HEK293 (cell line): Measurements from ENCODE around the gene CEACAM19.
A peak's percentile ranks its signal among the peaks of the same experiment; 100 is the strongest.

ENCODE experiments used
- CTCF ChIA-PET: fragments of 350-600 bp; formaldehyde crosslinking; extraction: SDS; loops from one replicate; lab custom pipeline; 2021; ENCODE audit warnings: antibody characterized with exemption; lab: Yijun Ruan, JAX
- POLR2A ChIA-PET: fragments of 300-600 bp; formaldehyde crosslinking; extraction: SDS; loops from one replicate; lab custom pipeline; 2020; ENCODE audit warnings: antibody characterized with exemption, inconsistent platforms; lab: Yijun Ruan, JAX
- H3K27ac ChIP-seq: fragments of 200-500 bp; sonication (Bioruptor generic); 2 replicates; pipeline ENCODE4 v1.5.1; 2014; ENCODE audit warnings: low read depth, low read length, control low read depth, inconsistent platforms; ENCODE audit errors: extremely low read depth
- H3K36me3 ChIP-seq, 2 experiments: fragments of 200-500 bp in 1 of 2; sonication (Bioruptor generic) in 1 of 2; 1 replicate in 1 of 2; 2 replicates in 1 of 2; pipeline ENCODE4 v1.5.1; 2014 to 2017; ENCODE audit warnings: inconsistent platforms in 2 of 2, low read length in 2 of 2; ENCODE audit not compliant: control insufficient read depth in 2 of 2, insufficient read depth in 1 of 2
- H3K4me1 ChIP-seq: fragments of 200-500 bp; sonication (Bioruptor generic); 2 replicates; pipeline ENCODE4 v1.5.1; 2014; ENCODE audit warnings: mild to moderate bottlenecking, low read length, inconsistent platforms; ENCODE audit not compliant: control insufficient read depth, insufficient read depth
- H3K4me3 ChIP-seq: 2 replicates; pipeline ENCODE4 v1.5.1; 2011; ENCODE audit warnings: low read depth, mild to moderate bottlenecking, control low read depth, low read length, moderate library complexity
- H3K9me3 ChIP-seq: fragments of 200-500 bp; sonication (Bioruptor generic); 2 replicates; pipeline ENCODE4 v1.5.1; 2014; ENCODE audit warnings: low read depth, low read length, inconsistent platforms; ENCODE audit not compliant: control insufficient read depth, insufficient read depth
- EGR2 ChIP-seq: fragments of 450-650 bp; formaldehyde crosslinking; IDR thresholded peaks from 2 replicates; pipeline ENCODE4 v1.5.1; 2016; ENCODE audit warnings: low read depth, missing biosample characterization, missing genetic modification characterization
- GFI1B ChIP-seq: fragments of 450-650 bp; formaldehyde crosslinking; IDR thresholded peaks from 2 replicates; pipeline ENCODE4 v1.5.1; 2016; ENCODE audit warnings: missing biosample characterization, missing genetic modification characterization
- RBAK ChIP-seq: fragments of 450-650 bp; formaldehyde crosslinking; IDR thresholded peaks from 2 replicates; pipeline ENCODE4 v1.5.1; 2016; ENCODE audit warnings: missing biosample characterization, missing genetic modification characterization
- SETDB1 ChIP-seq: IDR thresholded peaks from one replicate; pipeline ENCODE4 v1.6.1; 2017; ENCODE audit warnings: mild to moderate bottlenecking, low read length, moderate library complexity, mixed read lengths; ENCODE audit not compliant: insufficient read length
- SP7 ChIP-seq: fragments of 450-650 bp; formaldehyde crosslinking; IDR thresholded peaks from 2 replicates; pipeline ENCODE4 v1.5.1; 2016; ENCODE audit warnings: missing biosample characterization, missing genetic modification characterization
- ZNF174 ChIP-seq: fragments of 450-650 bp; formaldehyde crosslinking; IDR thresholded peaks from 2 replicates; pipeline ENCODE4 v1.5.0; 2017; ENCODE audit warnings: missing biosample characterization, mild to moderate bottlenecking, missing genetic modification characterization
- ZNF366 ChIP-seq: fragments of 450-650 bp; formaldehyde crosslinking; conservative IDR thresholded peaks from 2 replicates; pipeline ENCODE4 v1.5.1; 2016; ENCODE audit warnings: missing biosample characterization, missing genetic modification characterization
- ZNF664 ChIP-seq: fragments of 450-650 bp; formaldehyde crosslinking; IDR thresholded peaks from 2 replicates; pipeline ENCODE4 v1.5.1; 2016; ENCODE audit warnings: missing biosample characterization, missing genetic modification characterization
- ZNF768 ChIP-seq: fragments of 450-650 bp; formaldehyde crosslinking; IDR thresholded peaks from 2 replicates; pipeline ENCODE4 v1.5.1; 2018; ENCODE audit warnings: missing biosample characterization, mild to moderate bottlenecking, missing genetic modification characterization
- ZNF792 ChIP-seq: fragments of 450-650 bp; formaldehyde crosslinking; IDR thresholded peaks from 2 replicates; pipeline ENCODE4 v1.5.1; 2016; ENCODE audit warnings: missing biosample characterization, missing genetic modification characterization
- TF ChIP-seq, protein P1 (sequence below): IDR thresholded peaks from 2 replicates; pipeline ENCODE4 v1.6.1; 2011; ENCODE audit warnings: mild to moderate bottlenecking, low read depth, low read length, borderline replicate concordance

CEACAM19 gene

GRCh38 chr19:44731081-44731480, 59.8 kb downstream of the CEACAM19 start:
- no peak for TF ChIP-seq RBAK
- no peak for TF ChIP-seq SP7 (tag by site-specific recombination)
- no peak for TF ChIP-seq EGR2 (tag by site-specific recombination)
- TF ChIP-seq GFI1B (tag by site-specific recombination) = no peak
- TF ChIP-seq ZNF768 (tag by site-specific recombination) = no peak
- no peak for TF ChIP-seq SETDB1
- no peak for TF ChIP-seq ZNF792 (tag by site-specific recombination)
- no peak for TF ChIP-seq ZNF366
- ChIA-PET POLR2A (no interaction called here), CTCF (interaction anchor here (0.6 to 4.3 kb wide), 4 partner anchors 8 to 190 kb away, joined by 3 to 31 read pairs (median 13); no protein-coding TSS in a partner anchor)
- Histone ChIP-seq H3K27ac (no peak overlapping the region), H3K4me1 (no peaks in the 10 kb centered on the region), H3K4me3 (no peak overlapping the region), H3K36me3 (no peaks in the 10 kb centered on the region; a peak in 1 of 3 replicates), H3K9me3 (no peaks in the 10 kb centered on the region)

DNA sequence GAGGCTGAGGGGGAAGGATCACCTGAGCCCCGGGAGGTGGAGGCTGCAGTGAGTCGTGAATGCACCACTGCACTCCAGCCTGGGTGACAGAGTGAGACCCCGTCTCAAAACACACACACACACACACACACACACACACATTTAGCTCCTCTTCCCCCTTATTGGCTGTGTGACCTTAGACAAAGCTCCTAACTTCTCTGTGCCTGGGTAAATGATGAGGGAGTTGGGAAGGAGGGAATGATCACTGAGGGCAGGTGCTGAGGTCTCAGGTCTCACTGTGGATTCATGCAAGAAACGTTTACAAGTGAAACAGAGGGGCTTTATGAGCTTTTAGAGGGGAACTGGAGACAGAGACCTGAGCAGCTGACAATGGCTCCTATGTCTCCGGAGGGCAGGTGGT, 60.3 kb downstream of the CEACAM19 start:
- CTCF ChIA-PET = interaction anchor here (0.6 to 4.3 kb wide), 5 partner anchors 8 to 190 kb away, joined by 3 to 31 read pairs (median 4); no protein-coding TSS in a partner anchor
- Histone ChIP-seq H3K4me3 (no peak overlapping the region), H3K4me1 (no peaks in the 10 kb centered on the region)
- peak; percentile 83; the same call in 1 of the 2 replicates for TF ChIP-seq ZNF768 (tag by site-specific recombination)
- TF ChIP-seq, protein P1, sequence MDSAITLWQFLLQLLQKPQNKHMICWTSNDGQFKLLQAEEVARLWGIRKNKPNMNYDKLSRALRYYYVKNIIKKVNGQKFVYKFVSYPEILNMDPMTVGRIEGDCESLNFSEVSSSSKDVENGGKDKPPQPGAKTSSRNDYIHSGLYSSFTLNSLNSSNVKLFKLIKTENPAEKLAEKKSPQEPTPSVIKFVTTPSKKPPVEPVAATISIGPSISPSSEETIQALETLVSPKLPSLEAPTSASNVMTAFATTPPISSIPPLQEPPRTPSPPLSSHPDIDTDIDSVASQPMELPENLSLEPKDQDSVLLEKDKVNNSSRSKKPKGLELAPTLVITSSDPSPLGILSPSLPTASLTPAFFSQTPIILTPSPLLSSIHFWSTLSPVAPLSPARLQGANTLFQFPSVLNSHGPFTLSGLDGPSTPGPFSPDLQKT = no peak
- TF ChIP-seq, all 188 proteins: peak for 1
- POLR2A ChIA-PET = interaction anchor here (0.6 kb wide), 1 partner anchor 602 kb away, joined by 4 read pairs; no protein-coding TSS in a partner anchor
- no peaks in the 10 kb centered on the region; a peak in 1 of 3 replicates for H3K36me3 ChIP-seq
- H3K27ac ChIP-seq = no peak overlapping the region
- no peaks in the 10 kb centered on the region for H3K9me3 ChIP-seq

DNA sequence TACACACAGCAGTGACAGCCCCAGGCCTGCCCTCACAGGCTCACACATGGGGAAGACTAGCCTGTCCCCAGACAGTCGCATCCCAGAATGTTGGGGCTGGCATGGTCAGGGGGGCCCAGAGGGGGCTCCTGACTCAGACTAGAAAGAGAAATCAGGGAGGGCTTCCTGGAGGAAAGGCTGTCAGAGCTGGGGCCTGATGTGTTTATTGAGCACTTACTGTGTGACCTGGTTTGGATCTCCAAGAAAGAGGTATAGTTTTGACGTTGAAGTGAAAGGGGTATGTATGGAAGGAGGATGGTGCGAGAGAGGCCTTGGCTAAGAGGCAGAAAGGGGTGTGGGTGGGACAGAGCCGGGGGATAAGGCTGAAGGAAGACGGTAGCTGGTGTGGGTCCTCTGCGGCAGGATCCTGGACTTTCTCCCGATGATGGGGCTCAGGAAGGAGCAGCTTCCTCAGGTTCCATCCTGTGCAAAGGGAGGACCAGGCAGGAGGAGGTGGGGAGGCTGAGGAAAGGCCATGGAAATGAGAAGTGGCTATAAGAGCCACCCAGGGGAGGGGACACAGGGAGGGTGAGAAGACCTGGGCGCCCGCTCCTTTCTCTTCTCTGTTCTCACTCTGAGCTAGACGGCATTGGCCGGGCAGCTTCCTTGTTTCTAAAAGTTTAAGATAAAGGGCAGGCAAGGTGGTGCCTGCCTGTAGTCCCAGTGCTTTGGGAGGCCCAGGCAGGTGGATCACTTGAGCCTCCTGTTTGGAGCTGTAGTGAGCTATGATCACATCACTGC, 61.1 kb downstream of the CEACAM19 start:
- ChIA-PET CTCF (interaction anchor here (0.7 to 4.3 kb wide), 6 partner anchors 9 to 112 kb away, joined by 3 to 31 read pairs (median 4); no protein-coding TSS in a partner anchor), POLR2A (no interaction called here)
- Histone ChIP-seq H3K27ac (no peak overlapping the region), H3K9me3 (no peaks in the 10 kb centered on the region), H3K4me3 (no peak overlapping the region), H3K4me1 (no peaks in the 10 kb centered on the region), H3K36me3 (no peaks in the 10 kb centered on the region; a peak in 1 of 3 replicates)
- TF ChIP-seq ZNF664 (tag by site-specific recombination) = peak; percentile 99
- TF ChIP-seq ZNF174 (tag by site-specific recombination) = no peak
